Activated naive CD8-positive, alpha-beta T cell treated with anti-CD3 and anti-CD28 coated beads, Interleukin-2, amount 50 U/mL, for 24 hours (primary cell): ENCODE results near the gene KRTAP5-8.
"Not testable (repeated sequence)": the region's sequence is repeated elsewhere in the genome, so short reads cannot be mapped to it uniquely, and the experiment has no call there.

Experiments used
- ATAC-seq: fragments of 150-1000 bp; cut with Tn5 transposase; one replicate; pipeline ENCODE4 v1.10.0; 2021
- DNase-seq: peaks from one replicate; pipeline ENCODE4 v3.0.0; 2021
- H3K27ac Mint-ChIP-seq: one replicate; pipeline ENCODE4 v1.8.0; 2021; ENCODE audit warnings: mild to moderate bottlenecking, mixed read lengths
- H3K27me3 Mint-ChIP-seq: one replicate; pipeline ENCODE4 v1.8.0; 2021; ENCODE audit warnings: mixed read lengths
- H3K36me3 Mint-ChIP-seq: one replicate; pipeline ENCODE4 v1.8.0; 2021; ENCODE audit warnings: low read depth, mixed read lengths
- H3K4me1 Mint-ChIP-seq: one replicate; pipeline ENCODE4 v1.8.0; 2021; ENCODE audit warnings: mixed read lengths
- H3K4me3 Mint-ChIP-seq: one replicate; pipeline ENCODE4 v1.8.0; 2021; ENCODE audit warnings: mild to moderate bottlenecking, moderate library complexity, mixed read lengths
- H3K9me3 Mint-ChIP-seq: one replicate; pipeline ENCODE4 v1.8.0; 2021; ENCODE audit warnings: mixed read lengths

Gene KRTAP5-8

GRCh38 chr11:71501071-71501985 is 36.5 kb upstream of the KRTAP5-8 start:
- no peak for ATAC-seq

DNA sequence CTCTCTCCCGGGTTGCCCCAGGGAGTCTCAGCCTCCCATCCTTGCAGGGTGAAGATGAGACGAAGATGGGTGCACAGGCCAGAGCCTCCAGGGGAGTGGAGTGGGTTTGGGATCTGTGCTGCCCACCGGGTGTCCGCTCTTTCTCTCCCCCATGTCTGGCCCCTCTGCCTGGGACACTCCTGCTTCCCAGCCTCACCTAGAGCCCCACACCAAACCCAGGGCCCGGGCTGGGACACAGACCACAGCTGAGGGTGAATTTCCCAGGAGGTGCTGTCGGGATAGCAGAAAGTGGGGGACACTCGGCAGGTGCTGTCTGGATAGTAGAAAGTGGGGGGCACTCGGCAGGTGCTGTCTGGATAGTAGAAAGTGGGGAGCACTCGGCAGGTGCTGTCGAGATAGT is 35.8 kb upstream of the KRTAP5-8 start:
- Mint-ChIP-seq H3K9me3 (peaks cover 10% of the 10 kb centered on the region), H3K27me3 (no peaks in the 10 kb centered on the region), H3K4me3 (no peak overlapping the region), H3K4me1 (peaks cover 2% of the 10 kb centered on the region), H3K36me3 (peaks cover 68% of the 10 kb centered on the region), H3K27ac (no peak overlapping the region)
- no peak for ATAC-seq
- DNase-seq = no peak

More at GRCh38 chr11:71501071-71501985, 36.5 kb upstream of the KRTAP5-8 start:
- H3K9me3 Mint-ChIP-seq = peaks cover 3% of the 10 kb centered on the region
- no peaks in the 10 kb centered on the region for H3K27me3 Mint-ChIP-seq
- no peak overlapping the region for H3K4me3 Mint-ChIP-seq
- DNase-seq = no peak
- peaks cover 67% of the 10 kb centered on the region for H3K36me3 Mint-ChIP-seq
- H3K4me1 Mint-ChIP-seq = peaks cover 2% of the 10 kb centered on the region
- H3K27ac Mint-ChIP-seq = no peak overlapping the region

DNA sequence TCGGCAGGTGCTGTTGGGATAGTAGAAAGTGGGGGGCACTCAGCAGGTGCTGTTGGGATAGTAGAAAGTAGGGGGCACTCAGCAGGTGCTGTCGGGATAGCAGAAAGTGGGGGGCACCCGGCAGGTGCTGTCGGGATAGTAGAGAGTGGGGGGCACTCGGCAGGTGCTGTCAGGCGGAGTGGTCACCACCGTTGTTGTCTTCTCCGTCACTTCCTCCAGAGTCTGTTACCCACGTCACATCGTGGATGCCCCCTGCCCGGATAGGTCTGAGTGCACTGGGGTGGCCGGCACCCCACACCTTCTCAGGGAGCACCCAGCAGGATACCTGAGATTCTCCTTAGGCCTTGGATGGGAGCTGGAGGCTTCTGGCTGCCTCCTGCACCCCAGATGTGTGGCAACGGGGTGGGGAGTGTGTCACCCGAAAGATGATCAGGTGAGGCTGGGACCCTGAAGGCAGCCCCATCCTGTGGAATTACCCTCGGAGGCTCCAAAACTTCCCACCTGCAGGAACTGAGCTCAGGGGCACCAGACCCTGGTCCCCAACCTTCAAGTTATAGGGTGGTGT is 34.9 kb upstream of the KRTAP5-8 start:
- H3K27me3 Mint-ChIP-seq = no peaks in the 10 kb centered on the region
- H3K4me3 Mint-ChIP-seq = no peak overlapping the region
- DNase-seq (no peak), ATAC-seq (no peak)
- peaks cover 2% of the 10 kb centered on the region for H3K4me1 Mint-ChIP-seq
- no peak overlapping the region for H3K27ac Mint-ChIP-seq
- peaks cover 13% of the 10 kb centered on the region for H3K9me3 Mint-ChIP-seq
- peaks cover 65% of the 10 kb centered on the region for H3K36me3 Mint-ChIP-seq

DNA sequence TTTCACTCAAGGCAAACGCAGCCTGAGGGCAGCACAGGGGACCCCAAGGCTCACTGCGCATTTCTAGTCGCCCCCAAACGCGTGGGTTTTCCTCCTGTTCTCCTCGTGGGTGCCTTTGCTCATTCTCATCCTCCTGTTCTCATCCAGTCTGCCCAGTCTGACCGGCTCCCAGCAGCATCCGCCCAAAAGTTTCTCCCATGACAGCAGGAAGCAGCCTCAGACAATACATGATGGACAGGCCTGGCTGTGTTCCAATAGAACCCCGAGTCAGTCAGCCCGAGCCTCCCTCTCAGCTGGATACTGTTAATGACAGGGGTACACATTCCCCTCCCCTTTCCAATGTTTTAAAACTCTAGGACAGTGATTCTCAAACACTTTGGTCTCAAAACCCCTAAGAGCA is 33.3 kb upstream of the KRTAP5-8 start:
- Mint-ChIP-seq H3K36me3 (peaks cover 63% of the 10 kb centered on the region), H3K27me3 (no peaks in the 10 kb centered on the region), H3K4me3 (no peak overlapping the region), H3K9me3 (peaks cover 29% of the 10 kb centered on the region), H3K4me1 (no peaks in the 10 kb centered on the region), H3K27ac (no peak overlapping the region)
- ATAC-seq (no peak), DNase-seq (no peak)

DNA sequence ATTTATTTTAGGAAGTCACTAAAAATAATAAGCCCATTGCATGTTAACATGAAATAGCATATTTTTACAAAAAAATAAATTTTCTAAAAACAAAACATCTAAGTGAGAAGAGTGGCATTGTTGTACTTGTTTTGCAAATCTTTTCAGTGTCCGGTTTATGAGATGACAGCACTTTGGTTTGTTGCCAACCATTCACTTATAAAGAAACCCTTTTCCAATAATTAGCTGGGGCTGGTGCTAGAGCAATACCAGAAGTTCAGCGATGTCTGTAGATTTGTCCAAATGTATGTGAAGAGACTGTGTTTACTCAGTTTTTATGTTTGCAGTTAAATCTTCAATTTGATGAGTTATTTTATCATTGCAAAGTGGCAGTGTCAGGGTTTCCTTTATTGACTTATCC is 32.8 kb upstream of the KRTAP5-8 start:
- H3K27me3 Mint-ChIP-seq = no peaks in the 10 kb centered on the region
- peaks cover 33% of the 10 kb centered on the region for H3K9me3 Mint-ChIP-seq
- H3K36me3 Mint-ChIP-seq = peaks cover 65% of the 10 kb centered on the region
- no peak overlapping the region for H3K4me3 Mint-ChIP-seq
- ATAC-seq (no peak), DNase-seq (no peak)
- H3K27ac Mint-ChIP-seq = no peak overlapping the region
- H3K4me1 Mint-ChIP-seq = no peaks in the 10 kb centered on the region

DNA sequence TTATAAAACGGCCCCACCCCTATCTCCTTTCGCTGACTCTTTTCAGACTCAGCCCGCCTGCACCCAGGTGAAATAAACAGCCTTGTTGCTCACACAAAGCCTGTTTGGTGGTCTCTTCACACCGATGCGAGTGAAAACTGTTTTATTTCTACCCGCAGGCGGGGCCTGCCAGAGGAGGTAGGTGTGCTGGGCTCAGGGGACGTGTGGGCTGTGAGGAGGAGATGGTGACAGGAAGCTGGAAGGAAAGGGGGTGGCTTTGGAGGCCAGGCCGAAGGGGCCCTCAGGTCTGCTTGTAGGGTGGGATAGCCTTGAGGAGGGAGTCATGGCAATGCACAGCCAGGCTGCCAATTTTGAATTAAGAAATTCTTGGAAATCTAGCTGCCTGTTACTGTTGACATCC is 32.0 kb upstream of the KRTAP5-8 start:
- Mint-ChIP-seq H3K9me3 (peaks cover 39% of the 10 kb centered on the region), H3K27me3 (no peaks in the 10 kb centered on the region), H3K27ac (no peak overlapping the region), H3K4me3 (no peak overlapping the region), H3K4me1 (no peaks in the 10 kb centered on the region), H3K36me3 (peaks cover 57% of the 10 kb centered on the region)
- DNase-seq (no peak), ATAC-seq (no peak)

- H3K9me3 Mint-ChIP-seq = peaks cover 40% of the 10 kb centered on the region
These were observed 30.7 kb upstream of the KRTAP5-8 start for GRCh38 chr11:71507102-71507501.

DNA sequence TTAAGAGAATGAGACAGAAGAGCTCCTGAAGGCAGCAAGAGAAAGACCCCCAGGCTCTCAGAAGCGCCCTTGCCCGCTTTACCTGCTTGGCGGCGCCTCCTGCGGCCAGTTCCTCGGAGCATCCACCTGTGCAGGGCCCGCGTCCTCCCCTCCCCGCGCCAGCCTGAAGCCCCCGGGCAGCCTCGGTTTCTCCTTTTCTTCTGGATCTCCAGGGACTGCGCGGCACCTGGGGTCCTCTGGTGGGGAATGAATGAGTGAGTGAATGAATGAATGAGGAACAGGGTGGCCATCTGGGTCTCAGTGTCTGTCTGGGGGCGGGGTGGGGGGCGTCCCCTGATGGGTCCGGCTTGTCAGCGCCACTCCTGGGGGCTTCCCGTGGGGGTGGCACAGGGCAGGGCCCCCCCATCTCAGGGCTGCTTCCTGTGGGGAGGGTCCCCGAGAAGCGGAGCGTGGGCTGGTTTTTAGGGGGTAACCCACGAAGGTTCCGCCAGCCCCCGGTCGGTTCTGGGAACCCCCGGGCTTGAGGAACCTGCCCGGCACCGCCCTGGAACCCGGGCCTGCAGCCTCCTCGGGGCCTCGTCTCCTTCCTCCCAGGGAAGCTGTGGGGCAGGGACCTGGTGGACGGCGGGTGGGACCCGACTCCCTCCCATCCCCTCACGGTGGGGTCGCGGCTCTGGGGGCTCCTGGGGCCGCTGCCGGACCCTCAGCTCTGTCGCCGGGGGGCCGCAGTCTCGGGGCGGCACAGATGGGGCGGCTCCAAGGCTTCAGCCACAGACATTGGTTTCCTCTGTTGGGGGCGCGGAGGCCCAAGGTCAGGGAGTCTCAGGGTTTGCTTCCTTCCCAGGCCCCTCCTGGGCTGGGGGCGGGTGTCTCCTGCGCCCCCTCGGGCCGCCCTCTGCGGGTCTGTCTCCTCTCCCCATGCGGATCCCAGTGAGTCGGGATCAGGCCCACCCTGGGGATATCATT is 19.0 kb upstream of the KRTAP5-8 start:
- no peaks in the 10 kb centered on the region for H3K9me3 Mint-ChIP-seq
- H3K27ac Mint-ChIP-seq = no peak overlapping the region
- DNase-seq = no peak

More at GRCh38 chr11:71507102-71507501, 30.7 kb upstream of the KRTAP5-8 start:
- no peak overlapping the region for H3K4me3 Mint-ChIP-seq
- H3K36me3 Mint-ChIP-seq = peaks cover 56% of the 10 kb centered on the region
- no peak overlapping the region for H3K27ac Mint-ChIP-seq
- no peak for DNase-seq
- no peaks in the 10 kb centered on the region for H3K4me1 Mint-ChIP-seq
- no peak for ATAC-seq
- no peaks in the 10 kb centered on the region for H3K27me3 Mint-ChIP-seq

DNA sequence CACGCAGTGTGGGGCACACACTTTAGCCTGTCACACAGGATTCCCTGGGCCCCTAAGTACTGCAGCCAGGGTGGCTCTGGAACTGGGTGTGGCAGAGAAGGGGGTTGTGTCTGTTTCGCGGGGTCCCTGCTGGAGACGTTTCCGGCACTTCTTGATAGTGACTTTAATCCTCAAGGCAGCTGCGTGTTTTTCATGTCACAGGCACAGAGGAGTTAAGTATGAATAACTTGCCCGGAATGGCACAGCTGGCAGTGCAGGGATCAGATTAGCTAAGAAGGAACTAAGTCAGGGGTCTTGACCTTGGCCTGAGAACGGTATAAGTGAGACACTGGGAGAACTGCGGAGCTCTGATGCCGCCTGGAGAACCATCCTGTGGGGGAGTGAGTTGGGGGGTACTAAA is 18.3 kb upstream of the KRTAP5-8 start:
- H3K27ac Mint-ChIP-seq = no peak overlapping the region
- H3K4me3 Mint-ChIP-seq = no peak overlapping the region
- DNase-seq (no peak), ATAC-seq (no peak)
- H3K4me1 Mint-ChIP-seq = no peaks in the 10 kb centered on the region
- H3K36me3 Mint-ChIP-seq = no peaks in the 10 kb centered on the region
- no peaks in the 10 kb centered on the region for H3K9me3 Mint-ChIP-seq
- no peaks in the 10 kb centered on the region for H3K27me3 Mint-ChIP-seq

More for the DNA sequence above, 19.0 kb upstream of the KRTAP5-8 start:
- H3K27me3 Mint-ChIP-seq = no peaks in the 10 kb centered on the region
- H3K36me3 Mint-ChIP-seq = no peaks in the 10 kb centered on the region
- no peak overlapping the region for H3K4me3 Mint-ChIP-seq
- H3K4me1 Mint-ChIP-seq = no peaks in the 10 kb centered on the region
- no peak for ATAC-seq

GRCh38 chr11:71525188-71525937 is 12.5 kb upstream of the KRTAP5-8 start:
- Mint-ChIP-seq H3K36me3 (no peaks in the 10 kb centered on the region), H3K4me1 (no peaks in the 10 kb centered on the region), H3K4me3 (no peak overlapping the region), H3K9me3 (no peaks in the 10 kb centered on the region), H3K27me3 (peaks cover 10% of the 10 kb centered on the region), H3K27ac (no peak overlapping the region)
- no peak for DNase-seq
- ATAC-seq = no peak

GRCh38 chr11:71525938-71526495 is 11.8 kb upstream of the KRTAP5-8 start:
- DNase-seq (no peak), ATAC-seq (no peak)
- H3K9me3 Mint-ChIP-seq = no peaks in the 10 kb centered on the region
- no peaks in the 10 kb centered on the region for H3K36me3 Mint-ChIP-seq
- H3K27me3 Mint-ChIP-seq = peaks cover 10% of the 10 kb centered on the region
- no peaks in the 10 kb centered on the region for H3K4me1 Mint-ChIP-seq
- H3K4me3 Mint-ChIP-seq = no peak overlapping the region
- no peak overlapping the region for H3K27ac Mint-ChIP-seq

- DNase-seq, H3K27ac Mint-ChIP-seq, H3K27me3 Mint-ChIP-seq, ATAC-seq, H3K9me3 Mint-ChIP-seq, H3K36me3 Mint-ChIP-seq, H3K4me1 Mint-ChIP-seq, H3K4me3 Mint-ChIP-seq: not testable (repeated sequence)
These were observed 10.8 kb upstream of the KRTAP5-8 start, which contains the start of gene KRTAP5-7 for GRCh38 chr11:71526796-71527575. Gene KRTAP5-7, plus strand, starts transcription at chr11:71527267. Its CDS starts 34 bp downstream, at chr11:71527301.

DNA sequence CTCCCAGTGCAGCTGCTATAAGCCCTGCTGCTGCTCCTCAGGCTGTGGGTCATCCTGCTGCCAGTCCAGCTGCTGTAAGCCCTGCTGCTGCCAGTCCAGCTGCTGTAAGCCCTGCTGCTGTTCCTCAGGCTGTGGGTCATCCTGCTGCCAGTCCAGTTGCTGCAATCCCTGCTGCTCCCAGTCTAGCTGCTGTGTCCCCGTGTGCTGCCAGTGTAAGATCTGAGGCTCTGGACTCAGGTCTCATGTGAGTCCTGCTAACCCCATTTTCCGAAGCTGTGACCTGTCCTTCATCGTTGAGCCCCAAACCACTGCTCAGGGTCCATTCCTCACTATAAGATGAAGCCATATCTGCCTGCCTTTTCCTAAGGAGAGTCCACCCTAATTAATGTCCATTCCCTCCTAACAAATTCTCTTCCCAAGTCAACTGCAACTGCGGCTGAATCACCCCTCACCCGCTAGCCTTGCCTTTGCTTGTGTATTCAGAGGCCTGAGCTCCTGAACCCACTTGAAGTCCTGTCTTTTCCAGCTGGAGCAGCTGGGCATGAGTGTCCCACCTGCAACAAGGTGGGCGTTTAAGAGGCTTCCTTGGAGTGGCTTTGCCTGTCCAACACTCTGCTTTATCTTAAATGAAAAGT is 10.1 kb upstream of the KRTAP5-8 start:
- H3K4me3 Mint-ChIP-seq = no peak overlapping the region
- H3K36me3 Mint-ChIP-seq = no peaks in the 10 kb centered on the region
- no peak for ATAC-seq
- no peak for DNase-seq
- H3K4me1 Mint-ChIP-seq = no peaks in the 10 kb centered on the region
- H3K27ac Mint-ChIP-seq = no peak overlapping the region
- H3K9me3 Mint-ChIP-seq = no peaks in the 10 kb centered on the region
- H3K27me3 Mint-ChIP-seq = peaks cover 10% of the 10 kb centered on the region
